ENCODE results near the gene AJAP1.

AJAP1 gene

DNA sequence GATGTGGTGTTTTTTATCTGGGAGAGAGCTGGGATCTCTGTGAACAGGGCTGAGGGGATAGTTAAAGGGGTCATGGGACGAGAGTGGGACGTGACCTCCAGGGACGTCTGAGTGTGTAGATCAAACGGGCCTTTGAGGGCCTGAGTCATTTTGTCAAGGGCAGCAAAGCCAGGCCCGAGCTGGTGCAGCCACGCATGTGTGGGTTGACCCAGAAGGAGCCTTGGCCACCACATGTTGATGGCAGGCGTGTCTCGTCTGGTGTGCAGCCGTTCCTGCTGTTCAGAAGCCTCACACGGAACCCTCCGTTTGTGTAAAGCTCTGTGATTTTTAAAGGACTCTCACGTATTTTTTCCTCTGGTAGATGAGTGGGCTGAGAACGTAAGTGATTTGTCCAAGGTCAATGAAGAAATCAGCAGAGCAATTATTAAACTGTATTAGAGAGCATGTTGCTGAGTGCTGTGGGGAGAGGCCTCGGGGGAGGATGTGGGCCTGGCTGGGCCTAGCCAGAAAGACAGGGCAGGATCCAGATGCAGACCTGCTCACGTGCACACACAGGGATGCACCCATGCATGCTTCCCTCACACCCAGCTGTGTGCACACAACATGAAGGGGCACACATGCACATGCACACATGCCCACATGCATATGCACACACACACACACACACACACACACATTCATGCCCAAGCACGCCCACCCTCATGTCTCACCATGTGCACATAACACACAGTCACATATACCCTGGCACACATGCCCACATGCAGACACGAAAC is 89.8 kb downstream of the AJAP1 start:
- no peak for DNase-seq

DNA sequence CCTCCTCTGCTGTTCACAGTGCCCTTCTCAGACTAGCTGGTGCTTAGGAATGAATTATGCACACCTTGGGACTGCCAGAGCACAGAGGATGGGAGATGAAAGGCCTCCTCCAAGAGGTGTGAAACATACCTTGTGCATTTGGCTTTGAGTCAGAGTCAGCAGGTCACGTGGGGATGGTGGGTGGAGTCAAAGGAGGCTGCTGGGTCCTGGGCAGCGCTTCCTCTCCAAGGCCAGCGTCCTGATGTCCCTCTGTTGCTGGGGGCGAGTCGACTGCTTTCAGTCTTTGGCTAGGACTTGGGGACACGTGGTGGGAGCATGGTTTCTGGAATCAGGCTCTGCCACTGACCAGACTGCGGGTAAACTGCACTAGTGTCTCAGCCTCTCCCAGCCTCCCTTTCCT is 91.2 kb downstream of the AJAP1 start:
- no peak for DNase-seq

DNA sequence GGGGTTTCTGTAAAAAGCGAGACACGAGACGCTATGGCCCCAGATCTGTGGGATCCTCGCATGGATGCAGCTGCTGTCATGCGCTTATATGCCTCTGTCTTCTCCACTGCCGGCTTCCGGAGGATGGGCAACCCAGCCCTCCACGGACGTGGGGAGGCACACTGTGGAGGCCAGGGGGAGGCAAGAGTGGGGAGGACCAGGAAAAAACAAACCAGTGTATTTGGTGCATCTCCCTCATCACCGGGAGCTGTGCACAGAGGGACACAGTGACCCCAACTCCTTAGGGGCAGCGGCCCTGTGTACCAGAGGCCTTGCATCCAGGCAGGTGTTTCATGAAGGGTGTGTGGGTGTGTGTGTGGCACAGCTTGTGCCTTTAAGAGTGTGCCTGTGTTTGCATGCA is 95.0 kb downstream of the AJAP1 start:
- no peak for DNase-seq

DNA sequence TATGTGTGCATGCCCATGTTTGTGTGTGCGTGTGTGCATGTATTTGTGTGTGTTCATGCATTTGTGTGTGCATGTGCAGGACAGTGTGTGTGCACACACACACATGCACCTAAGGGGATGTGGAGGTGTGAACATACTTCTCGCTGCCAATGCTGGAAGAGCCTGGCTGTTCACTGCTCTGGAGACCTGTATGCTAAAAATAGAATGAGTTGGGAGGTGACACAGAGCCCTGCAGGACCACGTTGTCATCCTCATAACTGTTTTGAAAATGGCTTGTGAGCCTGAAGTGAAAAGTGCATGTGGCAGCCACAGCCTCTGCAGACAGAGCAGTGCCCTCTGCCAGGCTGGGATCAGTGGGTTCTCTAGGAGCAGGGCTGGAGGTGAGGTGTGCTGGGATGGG is 95.8 kb downstream of the AJAP1 start:
- DNase-seq: no peak

DNA sequence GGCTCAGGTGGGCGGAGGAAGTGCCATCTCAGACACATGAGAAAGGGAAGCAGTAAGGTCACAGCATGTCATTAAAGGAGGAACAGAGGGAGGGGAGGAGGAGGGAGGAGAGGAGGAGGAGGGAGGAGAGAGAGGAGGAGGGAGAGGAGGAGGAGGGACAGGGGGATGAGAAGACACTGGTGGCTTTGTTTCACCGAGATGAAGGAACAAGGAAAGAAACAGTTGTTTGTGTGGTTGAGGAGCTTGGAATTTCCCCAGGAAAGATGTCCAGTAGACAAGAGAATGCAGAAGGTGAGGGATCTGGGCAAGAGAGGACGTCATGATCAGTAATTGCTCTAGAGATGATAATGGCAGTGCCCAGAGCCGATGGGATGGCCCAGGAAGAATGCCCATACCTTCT is 97.7 kb downstream of the AJAP1 start:
- no peak for DNase-seq

DNA sequence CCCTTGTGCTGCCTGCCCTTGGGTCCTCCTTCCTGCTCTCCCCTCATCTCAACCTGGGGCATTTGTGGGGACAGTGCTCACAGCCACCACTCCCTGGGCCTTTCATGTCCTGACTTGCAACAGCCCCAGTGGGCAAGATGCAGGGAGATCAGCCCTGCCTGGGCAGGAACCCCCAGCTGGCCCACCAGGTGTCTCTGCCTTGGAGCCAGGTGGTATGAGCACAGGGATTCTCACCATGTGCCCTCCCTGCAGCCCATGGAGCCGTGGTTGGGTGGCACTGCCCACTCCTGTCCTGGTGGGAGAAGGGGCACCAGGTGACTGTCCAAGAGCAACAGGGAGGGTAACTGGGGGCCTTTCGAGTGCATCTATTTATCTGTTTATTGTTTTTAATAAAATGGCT is 100.4 kb downstream of the AJAP1 start:
- DNase-seq: no peak

DNA sequence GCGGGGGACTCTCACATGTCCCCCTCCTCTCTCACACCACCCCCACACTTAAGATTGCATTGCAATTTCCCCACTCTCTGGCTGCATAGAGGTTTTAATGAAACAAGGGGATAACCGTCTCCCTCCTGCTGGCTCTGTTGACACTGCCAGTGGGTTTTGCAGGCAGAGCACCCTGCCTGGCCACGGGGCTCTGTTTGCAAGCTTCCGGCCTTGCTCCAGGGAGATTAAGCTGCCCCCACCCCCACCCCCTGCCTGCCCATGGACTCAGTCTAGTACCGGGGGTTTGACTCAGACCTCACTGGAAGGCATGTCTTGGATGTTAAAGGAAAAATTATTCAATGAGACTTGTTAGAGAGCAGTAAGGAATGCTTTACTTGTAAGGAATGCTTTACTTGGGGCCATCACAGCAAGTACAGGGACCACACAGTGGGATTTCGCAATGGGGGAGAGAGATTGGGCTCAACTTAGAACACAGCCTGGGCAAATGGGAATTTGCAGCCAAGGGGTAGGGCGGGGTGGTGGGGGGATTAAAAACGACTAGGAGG is 101.0 kb downstream of the AJAP1 start:
- no peak for DNase-seq

DNA sequence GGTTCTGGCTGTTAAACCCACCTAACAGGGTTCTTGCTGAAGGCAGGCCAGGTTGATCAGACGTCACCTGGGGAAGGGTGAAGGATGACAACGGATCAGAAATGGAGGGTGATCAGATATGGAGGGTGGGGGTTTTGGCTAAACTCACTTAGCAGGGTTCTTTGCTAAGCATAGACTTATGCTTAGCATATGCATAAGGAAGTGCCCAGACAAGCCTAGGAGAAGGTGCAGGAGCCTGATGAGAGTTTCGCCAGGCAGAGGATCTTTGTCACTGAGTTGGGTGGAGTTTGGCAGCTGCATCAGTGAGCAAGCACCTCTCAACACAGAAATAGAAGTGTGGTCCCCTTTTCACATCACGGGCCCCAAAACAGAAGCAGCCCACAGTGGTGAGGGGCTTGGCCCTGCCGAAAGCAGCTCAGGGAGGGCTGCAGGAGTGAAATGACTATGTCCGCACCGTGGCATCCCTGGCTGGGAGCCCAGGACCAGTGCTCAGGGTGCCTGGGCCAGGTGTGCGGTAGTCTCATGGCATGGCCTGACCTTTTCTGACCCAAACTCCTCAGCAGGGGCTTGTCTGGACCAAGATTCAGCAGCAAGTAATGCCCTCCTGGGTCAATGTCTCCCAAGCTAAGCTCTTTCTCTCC is 101.6 kb downstream of the AJAP1 start:
- DNase-seq: no peak

DNA sequence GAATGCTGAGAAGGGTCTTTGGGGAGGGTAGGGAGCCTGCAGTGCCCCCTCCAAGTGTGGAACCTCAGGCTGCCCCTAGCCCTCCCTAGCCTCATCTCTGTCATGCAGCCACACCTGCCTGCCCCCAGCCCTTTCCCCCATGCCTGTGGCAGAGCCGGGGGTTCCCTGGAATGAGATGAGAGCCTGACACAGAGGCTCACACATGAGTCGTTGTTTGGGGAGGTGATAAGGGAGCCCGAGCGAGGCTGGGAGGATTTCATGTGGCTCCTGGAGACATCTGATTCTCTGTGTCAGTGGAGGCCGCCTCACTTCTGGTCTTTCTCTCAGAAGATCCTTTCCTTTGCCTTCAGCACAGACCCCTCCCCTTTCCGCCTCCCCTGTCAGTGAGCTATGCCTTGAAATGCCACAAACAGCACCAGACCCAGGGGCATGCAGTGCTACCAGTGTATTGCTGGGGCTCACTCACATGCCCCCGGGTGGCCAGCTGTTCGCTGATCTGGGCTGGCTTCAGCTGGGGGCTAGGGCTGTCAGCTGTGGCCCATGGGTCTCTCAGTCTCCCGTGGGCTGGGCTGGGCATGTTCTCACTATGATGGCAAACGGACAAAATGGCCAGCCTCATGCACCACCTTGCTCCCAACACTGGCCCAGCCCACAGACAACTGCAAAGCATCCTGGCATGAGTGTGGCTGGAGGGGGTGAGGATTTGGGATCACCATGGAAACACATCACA is 102.6 kb downstream of the AJAP1 start:
- no peak for DNase-seq

DNA sequence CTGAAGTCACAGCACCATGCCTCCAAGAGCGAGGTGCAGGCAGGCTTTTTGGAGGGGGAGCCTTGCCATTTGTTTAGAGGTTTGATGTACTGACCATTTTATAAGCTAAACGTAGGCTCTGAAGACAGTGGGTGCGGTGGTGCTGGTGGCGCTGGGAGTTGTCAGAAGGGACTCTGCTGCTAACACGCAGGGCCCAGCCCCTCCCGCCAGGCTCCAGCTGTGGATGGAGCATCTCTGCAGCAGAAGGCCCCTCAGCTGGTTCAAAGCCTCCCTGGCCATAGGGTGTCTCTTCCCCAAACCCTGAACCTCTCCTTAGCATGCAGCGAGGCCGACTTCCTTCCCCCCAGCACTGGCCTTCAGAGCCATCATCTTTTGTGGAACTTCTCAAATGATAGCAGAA is 105.3 kb downstream of the AJAP1 start:
- no peak for DNase-seq

DNA sequence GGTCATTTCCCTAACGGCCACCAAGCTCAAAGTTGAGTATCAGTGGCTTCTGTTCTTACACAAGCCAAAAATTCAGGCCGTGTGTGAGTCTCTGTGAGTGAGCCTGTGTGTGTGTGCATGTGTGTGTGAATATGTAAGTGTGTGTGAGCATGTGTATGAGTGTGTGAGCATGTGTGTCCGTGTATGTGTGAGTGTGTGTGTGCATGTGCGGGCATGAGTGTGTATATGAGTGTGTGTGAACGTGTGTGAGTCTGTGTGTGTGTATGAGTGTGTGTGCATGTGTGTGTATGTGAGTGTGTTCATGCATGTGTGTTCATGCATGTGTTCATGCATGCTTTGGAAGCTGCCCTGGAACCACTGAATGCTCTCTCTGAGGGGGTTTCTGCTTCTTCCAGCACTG is 105.7 kb downstream of the AJAP1 start:
- DNase-seq: no peak

DNA sequence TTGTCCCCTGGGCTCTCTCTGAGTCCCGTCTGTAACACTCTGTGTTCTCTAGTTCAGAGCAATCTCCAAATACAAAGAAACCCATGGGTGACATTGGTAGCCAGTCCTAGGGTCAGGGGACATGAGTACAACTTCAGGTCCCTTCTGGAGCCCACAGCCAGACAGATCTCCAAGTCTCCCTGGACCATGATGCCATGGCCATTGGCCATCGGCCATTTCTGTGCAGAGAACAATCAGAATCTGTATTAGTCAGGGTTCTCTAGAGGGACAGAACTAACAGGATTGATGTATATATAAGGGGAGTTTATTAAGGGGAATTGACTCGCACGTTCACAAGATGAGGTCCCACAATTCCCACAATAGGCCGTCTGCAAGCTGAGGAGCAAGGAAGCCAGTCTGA is 106.9 kb downstream of the AJAP1 start:
- no peak for DNase-seq

DNA sequence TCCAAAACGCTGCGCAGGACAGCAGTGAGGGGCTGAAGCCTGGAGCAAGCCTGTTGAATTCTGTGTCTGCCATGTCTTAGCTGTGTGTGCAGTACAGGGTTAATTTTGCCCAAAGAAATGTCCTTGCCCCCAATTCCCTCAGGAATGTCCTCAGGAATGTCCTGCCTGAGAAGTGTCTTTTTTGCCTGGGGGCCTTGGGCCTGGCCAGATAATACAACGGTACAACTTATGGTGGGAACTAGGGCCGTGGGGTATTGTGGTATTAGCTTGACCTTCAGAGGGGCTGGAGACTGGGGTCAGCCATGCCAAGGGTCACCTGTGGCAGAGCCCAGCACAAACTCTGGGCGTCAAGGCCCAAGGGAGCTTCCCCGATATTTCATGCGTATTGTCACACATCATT is 107.7 kb downstream of the AJAP1 start:
- no peak for DNase-seq

DNA sequence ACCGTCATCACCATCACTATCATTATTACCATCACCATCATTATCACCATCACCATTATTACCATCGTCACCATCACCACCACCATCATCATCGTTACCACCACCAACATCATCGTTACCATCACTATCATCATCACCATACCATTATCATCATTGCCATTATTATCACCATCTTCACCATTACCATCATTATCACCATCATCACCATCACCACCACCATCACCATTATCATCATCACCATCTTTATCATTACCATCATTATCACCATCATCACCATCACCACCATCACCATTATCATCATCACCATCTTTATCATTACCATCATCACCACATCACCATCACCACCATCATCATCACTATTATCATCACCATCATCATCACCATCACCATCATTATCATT is 112.9 kb downstream of the AJAP1 start:
- DNase-seq: no peak

DNA sequence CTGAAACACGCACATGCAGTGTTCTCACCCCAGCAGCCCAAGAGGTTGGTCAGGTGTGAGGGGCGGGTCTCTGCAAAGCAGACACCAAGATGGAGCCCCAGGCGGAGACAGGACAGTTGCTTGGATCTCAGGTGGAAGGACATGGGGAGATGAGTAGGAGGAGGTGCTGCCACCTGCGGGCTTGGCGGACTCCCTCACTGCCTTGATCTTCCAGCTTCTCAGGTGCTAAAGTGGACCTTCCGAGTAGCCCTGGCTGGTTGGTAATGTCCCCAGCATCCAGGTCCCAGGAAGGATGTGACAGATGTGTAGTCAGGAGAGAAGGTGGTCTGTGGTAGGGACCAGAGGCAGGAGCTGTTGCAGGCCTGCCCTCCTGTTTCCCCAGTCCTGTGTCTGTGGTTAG is 114.1 kb downstream of the AJAP1 start:
- DNase-seq: no peak

DNA sequence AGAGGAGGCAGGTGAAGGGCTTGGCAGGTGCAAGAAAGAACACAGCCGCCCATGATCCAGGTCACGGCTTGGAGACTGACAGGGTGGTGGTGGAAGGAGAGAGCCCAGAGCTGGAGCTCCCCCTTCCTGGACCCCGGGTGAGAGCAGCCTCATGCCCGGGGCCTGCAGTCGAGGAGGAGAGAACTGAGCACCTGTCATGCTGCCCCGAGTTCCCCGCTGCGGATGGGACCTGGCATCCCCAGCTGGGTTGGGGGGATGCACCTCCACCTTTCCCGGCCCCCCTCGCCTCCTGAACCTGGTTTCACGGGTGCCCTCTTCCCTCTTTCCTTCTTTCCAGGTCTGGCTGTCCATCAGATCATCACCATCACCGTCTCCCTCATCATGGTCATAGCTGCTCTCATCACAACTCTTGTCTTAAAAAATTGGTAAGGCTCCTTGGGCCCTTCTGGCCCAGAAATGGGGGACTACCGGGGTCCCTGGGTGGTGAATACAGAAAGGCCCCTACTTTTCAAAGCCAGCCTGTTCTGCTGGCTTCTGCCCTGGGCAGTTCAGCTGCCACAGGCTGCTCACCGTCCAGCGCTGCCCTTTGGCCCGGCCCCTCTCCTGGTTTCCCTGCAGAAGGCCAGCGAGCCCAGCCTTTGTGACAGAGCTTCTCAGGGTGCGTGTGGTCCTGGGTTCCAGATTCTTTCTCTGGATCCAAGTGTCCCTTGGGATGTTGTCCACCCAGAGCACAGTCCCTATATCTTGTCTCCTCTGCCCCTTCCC is 115.3 kb downstream of the AJAP1 start:
- DNase-seq: no peak

DNA sequence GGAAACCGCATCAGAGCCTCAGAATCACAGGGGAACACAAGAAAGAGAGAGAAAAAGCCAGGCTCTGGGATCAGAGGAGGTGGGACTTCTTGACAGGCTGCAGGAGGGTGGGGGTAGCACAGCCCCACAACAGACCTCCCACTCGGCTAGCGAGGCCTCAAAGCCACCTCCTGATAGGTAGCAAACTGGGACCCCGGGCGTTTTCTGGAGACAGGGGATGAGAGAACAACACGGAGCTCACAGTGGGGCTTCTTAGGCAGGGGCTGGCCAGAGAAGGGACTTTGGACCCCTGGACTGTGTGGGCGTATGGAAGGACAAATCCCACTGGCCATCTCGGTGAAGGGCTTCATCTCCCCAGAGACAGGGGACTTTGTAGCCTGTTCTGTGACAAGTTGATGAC is 116.3 kb downstream of the AJAP1 start:
- no peak for DNase-seq

DNA sequence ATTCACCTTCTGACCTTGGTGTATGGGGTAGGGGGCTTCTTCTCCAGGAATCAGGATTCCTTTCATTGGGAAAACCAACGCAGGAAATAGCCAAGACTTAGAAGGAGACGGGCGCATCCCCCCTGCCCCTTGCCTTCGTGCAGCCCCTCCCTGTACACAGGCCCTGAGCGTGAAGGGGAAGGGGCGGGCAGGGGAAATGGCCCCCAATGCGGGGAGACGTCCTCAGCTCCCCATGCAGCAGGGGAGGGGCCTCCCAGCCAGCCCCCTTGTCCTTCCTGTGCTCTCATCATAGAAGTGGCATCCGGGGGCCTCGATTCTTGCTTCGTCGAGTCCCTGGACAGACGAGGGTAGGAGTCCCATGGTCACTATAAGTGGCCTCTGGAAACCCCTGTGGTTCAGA is 116.9 kb downstream of the AJAP1 start:
- DNase-seq: no peak

DNA sequence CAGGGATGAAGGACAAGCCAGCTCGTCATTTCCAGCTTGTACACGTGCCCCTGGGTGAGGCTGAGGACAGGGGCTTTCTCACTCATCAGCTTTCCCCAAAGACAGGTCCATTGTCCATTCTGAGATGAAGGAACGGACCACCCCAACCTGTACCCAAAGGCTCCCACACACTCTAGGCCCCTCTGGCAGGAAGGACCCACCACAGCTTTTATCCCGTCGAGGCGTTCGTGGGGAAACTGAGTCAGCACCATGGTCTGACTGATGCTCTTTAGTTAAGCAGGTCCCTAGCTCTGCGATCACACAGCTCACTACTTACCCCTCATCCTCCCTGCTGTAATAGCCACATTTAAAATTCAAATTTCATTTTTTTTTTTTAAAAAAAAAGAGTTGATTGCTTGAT is 117.3 kb downstream of the AJAP1 start:
- no peak for DNase-seq

DNA sequence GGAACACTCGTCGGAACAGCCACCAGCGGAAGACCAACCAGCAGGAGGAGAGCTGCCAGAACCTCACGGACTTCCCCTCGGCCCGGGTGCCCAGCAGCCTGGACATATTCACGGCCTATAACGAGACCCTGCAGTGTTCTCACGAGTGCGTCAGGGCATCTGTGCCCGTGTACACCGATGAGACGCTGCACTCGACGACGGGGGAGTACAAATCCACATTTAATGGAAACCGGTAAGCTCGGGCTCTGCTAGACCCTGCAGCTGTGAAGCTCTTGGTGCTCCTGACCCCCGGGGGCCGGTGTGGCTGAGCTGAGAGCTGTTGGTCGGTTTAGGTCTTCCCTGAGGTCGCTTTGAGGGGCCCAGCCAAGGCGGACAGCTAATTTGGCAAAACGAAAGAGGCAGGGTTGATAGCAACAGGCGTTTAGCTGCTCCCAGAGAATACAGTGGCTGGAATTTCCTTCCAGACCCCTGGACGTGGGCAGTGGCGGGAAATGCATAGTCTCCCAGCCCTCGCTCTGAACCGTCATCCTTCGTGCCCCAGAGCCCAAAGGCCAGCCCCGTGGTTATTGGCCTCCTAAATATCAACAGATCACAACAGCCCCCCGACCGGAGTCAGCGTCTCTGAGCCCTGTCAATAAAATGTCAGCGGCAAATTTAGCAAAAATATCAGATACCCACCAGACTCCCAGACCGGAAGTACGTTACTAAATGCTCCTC is 118.0 kb downstream of the AJAP1 start:
- DNase-seq: no peak

DNA sequence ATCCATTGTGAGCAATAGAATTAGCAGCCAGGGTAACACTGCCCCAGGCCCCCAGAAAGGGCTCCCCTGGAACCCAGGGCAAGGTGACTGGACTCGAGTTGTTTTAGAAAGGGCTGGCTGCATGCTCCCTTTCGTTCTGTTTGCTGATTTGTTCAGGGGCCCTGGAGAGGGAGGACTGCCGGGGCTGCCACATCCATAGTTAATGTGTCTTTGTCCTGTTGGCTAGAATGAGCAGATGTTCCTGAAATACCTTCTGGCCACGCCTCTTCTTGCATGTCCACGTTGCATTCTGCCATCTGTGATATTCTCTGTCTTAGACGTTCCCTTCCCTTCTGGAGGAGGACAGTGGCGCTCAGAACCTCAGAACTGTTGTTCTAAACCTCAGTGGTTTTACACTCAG is 118.8 kb downstream of the AJAP1 start:
- DNase-seq: no peak

DNA sequence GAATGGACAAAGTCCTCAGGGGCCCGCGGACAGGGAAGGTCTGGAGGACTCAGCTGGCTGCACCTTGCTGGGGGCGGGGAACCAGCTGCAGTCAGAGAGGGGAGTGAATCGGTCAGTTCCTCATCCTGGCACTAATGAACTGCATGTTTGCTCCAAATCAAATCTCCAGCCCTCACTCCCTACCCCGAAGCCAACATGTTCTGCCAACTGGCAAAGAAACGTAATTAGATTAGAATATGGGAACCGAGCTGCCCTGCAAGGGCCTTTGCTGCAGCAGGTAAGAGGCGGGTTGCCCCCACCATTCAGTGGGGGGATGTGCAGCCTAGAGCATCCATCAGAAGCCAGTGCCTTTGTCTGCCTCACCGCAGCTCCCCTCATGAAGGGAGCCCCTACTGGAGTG is 121.1 kb downstream of the AJAP1 start:
- DNase-seq: no peak

DNA sequence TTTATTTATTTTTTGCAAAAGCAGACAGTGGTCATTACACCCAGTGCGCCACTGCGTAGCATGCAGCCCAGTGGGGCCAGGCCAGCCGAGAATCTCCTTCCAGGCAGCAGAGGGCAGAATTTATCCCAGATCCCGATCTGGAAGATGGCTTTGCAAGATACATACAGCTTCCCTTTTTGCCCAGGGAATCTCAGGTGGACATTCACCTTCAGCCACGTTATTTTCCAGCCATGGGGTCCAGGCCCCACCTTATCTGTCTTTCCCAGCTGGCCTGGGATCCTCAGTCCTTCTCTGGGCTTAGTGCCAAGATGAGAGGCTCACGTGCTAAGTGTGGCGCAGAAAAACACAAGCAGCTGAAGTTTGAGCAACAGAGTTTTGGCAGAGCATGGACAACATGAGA is 123.6 kb downstream of the AJAP1 start:
- DNase-seq: no peak
